IPS-20b (cell line): ENCODE results near the gene SERINC4.
"Not testable (repeated sequence)": the region's sequence is repeated elsewhere in the genome, so short reads cannot be mapped to it uniquely, and the experiment has no call there.

Source experiments
- H3K27ac ChIP-seq: one replicate; pipeline ENCODE4 v1.5.1; 2013; ENCODE audit warnings: low read length
- H3K27me3 ChIP-seq: 2 replicates; pipeline ENCODE4 v1.6.1; 2013; ENCODE audit warnings: mild to moderate bottlenecking, low read length, inconsistent platforms; ENCODE audit not compliant: insufficient read depth
- H3K36me3 ChIP-seq: 2 replicates; pipeline ENCODE4 v1.6.1; 2013; ENCODE audit warnings: low read depth, mild to moderate bottlenecking, inconsistent platforms, low read length, moderate library complexity; ENCODE audit not compliant: insufficient read depth
- H3K4me1 ChIP-seq: 2 replicates; pipeline ENCODE4 v1.6.1; 2013; ENCODE audit warnings: mild to moderate bottlenecking, control low read depth, inconsistent platforms, low read length, moderate library complexity; ENCODE audit not compliant: insufficient read depth
- H3K4me3 ChIP-seq: 2 replicates; pipeline ENCODE4 v1.5.1; 2013; ENCODE audit warnings: mild to moderate bottlenecking, low read length, inconsistent platforms
- H3K9ac ChIP-seq: 2 replicates; pipeline ENCODE4 v1.6.1; 2013; ENCODE audit warnings: low read depth, mild to moderate bottlenecking, inconsistent platforms, low read length, moderate library complexity
- H3K9me3 ChIP-seq: 2 replicates; pipeline ENCODE4 v1.6.1; 2013; ENCODE audit warnings: mild to moderate bottlenecking, low read depth, low read length, inconsistent platforms; ENCODE audit not compliant: insufficient read depth

Gene SERINC4

GRCh38 chr15:43746245-43746902, 53.6 kb downstream of the SERINC4 start, which contains the start of gene PDIA3:
Gene PDIA3 (plus strand): TSS chr15:43746438. CDS start chr15:43746540, 102 bp downstream.
- H3K4me1 ChIP-seq, H3K36me3 ChIP-seq, H3K9me3 ChIP-seq, H3K27me3 ChIP-seq: not testable (repeated sequence)
- Histone ChIP-seq H3K9ac (peak within 1 kb of the TSS; percentile 96), H3K4me3 (peak within 1 kb of the TSS; percentile 84), H3K27ac (peak within 1 kb of the TSS; percentile 84)
